OCI-LY7 (cell line): ENCODE data around the gene SBF2. TPM values are rescaled to one million over a fixed set of nuclear protein-coding genes. Genes with fewer than 3 reads are reported as not detected.
"Not testable (repeated sequence)": the region's sequence is repeated elsewhere in the genome, so short reads cannot be mapped to it uniquely, and the experiment has no call there.

Experiments used
- BruUV-seq: library from RNA; stranded (reverse); fragments of 400-500 nt; replicated peaks from 2 replicates; lab custom pipeline; 2021; lab: Mats Ljungman, UMichigan
- CTCF ChIA-PET: fragments of 300-600 bp; sonication (Branson Sonifier 250); formaldehyde crosslinking; loops from one replicate; lab custom pipeline; 2022; ENCODE audit warnings: antibody characterized with exemption; ENCODE audit not compliant: unreplicated experiment; lab: Charles Lee
- POLR2A ChIA-PET: fragments of 300-600 bp; sonication (Branson Sonifier 250); formaldehyde crosslinking; loops from one replicate; lab custom pipeline; 2022; ENCODE audit warnings: antibody characterized with exemption; lab: Charles Lee
- DNase-seq: peaks from one replicate; pipeline ENCODE4 v3.0.0-alpha.2; 2015; ENCODE audit warnings: low spot score
- H2AFZ ChIP-seq: fragments of 200-600 bp; sonication (generic), shearing (Covaris generic); 2 replicates; pipeline ENCODE4 v1.6.1; 2014; ENCODE audit warnings: mild to moderate bottlenecking, antibody characterized with exemption, low read length, moderate library complexity
- H3K27ac ChIP-seq: fragments of 200-600 bp; sonication (generic); 2 replicates; pipeline ENCODE4 v1.5.1; 2014; ENCODE audit warnings: mixed run types, low read depth, mild to moderate bottlenecking, moderate library complexity, low read length, inconsistent platforms; ENCODE audit not compliant: poor library complexity, severe bottlenecking
- H3K36me3 ChIP-seq: fragments of 200-600 bp; sonication (generic); 2 replicates; pipeline ENCODE4 v1.6.1; 2014; ENCODE audit warnings: mild to moderate bottlenecking, antibody characterized with exemption, low read length, moderate library complexity, mixed read lengths; ENCODE audit not compliant: insufficient read depth
- H3K4me1 ChIP-seq: fragments of 200-600 bp; sonication (generic); 2 replicates; pipeline ENCODE4 v1.5.1; 2014; ENCODE audit warnings: mild to moderate bottlenecking, low read length; ENCODE audit not compliant: insufficient read depth, poor library complexity, severe bottlenecking
- H3K4me2 ChIP-seq: fragments of 200-600 bp; sonication (generic); 2 replicates; pipeline ENCODE4 v1.6.1; 2014; ENCODE audit warnings: mild to moderate bottlenecking, low read length
- H3K4me3 ChIP-seq: fragments of 200-600 bp; sonication (generic); 2 replicates; pipeline ENCODE4 v1.5.1; 2014; ENCODE audit warnings: mild to moderate bottlenecking, low read depth, low read length; ENCODE audit not compliant: poor library complexity, severe bottlenecking
- H3K79me2 ChIP-seq: fragments of 200-600 bp; sonication (generic); 2 replicates; pipeline ENCODE4 v1.6.1; 2016; ENCODE audit warnings: low read depth, mild to moderate bottlenecking, low read length, moderate library complexity, mixed read lengths; ENCODE audit not compliant: insufficient read depth
- H3K9me2 ChIP-seq: fragments of 200-600 bp; sonication (generic); 2 replicates; pipeline ENCODE4 v1.6.1; 2016; ENCODE audit warnings: mild to moderate bottlenecking, low read length, mixed read lengths; ENCODE audit not compliant: insufficient read depth
- H3K9me3 ChIP-seq: fragments of 200-600 bp; sonication (generic); 2 replicates; pipeline ENCODE4 v1.6.1; 2014; ENCODE audit warnings: mild to moderate bottlenecking, mixed run types, low read length, mixed read lengths
- H4K20me1 ChIP-seq: fragments of 200-600 bp; sonication (generic); 2 replicates; pipeline ENCODE4 v1.6.1; 2014; ENCODE audit warnings: mild to moderate bottlenecking, antibody characterized with exemption, low read length, moderate library complexity, mixed read lengths; ENCODE audit not compliant: insufficient read depth
- EZH2phosphoT487 ChIP-seq: fragments of 200-600 bp; sonication (generic); IDR thresholded peaks from 2 replicates; pipeline ENCODE4 v1.6.1; 2018; ENCODE audit warnings: low read depth, borderline replicate concordance, mild to moderate bottlenecking, mixed run types, antibody characterized with exemption, low read length, moderate library complexity, mixed read lengths
- intact Hi-C: fragments of 100-400 bp; cut with micrococcal nuclease; formaldehyde crosslinking; loops from one replicate; pipeline ENCODE4 v1.10.0; 2022; ENCODE audit not compliant: unreplicated experiment
- total RNA-seq, 2 experiments: library from RNA; depleted of rRNA in 1 of 2; stranded (reverse); fragments of >200 nt in 1 of 2; shearing (Covaris generic) in 1 of 2; gene quantifications; 2 replicates each; pipeline ENCODE4 v1.2.3, GENCODE V29; 2014 to 2022
- TF ChIP-seq, protein P1 (sequence below): fragments of 200-600 bp; sonication (generic); conservative IDR thresholded peaks from 2 replicates; pipeline ENCODE4 v1.5.1; 2014; ENCODE audit warnings: mild to moderate bottlenecking, antibody characterized with exemption, low read length, moderate library complexity, mixed read lengths

Gene SBF2
- total RNA-seq, 2 experiments from 2014 or later = 12.9 to 14.3 TPM

DNA sequence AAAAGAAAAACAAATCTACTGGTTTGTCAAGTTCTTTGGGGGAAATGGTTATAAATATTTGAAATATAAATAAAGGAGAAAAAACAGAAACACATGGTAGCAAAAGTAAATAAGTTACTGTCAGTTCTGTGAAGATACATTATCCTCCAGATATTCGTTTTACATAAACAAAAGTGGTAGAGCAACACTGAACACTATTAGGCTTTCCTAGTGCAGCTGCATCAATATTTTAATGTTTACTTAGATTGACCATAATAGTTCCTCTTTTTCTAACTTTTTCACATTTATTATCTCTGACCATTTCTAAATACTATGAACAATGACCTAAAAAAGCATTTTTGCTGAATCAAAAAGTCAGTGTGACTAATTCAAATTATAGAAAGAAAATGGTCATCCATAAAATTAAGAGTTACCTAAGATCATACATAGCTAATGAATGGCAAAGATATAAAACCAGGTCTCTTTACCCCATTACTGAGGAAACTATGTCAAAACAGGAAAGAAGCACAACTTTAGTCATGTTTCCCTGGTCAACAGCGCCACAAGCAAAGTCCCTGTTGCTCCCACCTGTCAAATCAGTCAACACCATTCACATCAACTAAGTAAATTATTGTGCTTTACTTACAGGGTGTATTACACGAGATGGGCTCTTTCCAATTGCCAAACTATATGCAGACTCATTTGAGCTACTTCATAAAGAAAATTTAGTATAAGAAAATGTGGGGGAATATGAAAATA is 38.5 kb downstream of the SBF2 start:
- no peaks in the 10 kb centered on the region for H3K9me3 ChIP-seq
- no peaks in the 10 kb centered on the region for H3K79me2 ChIP-seq
- ChIA-PET POLR2A (interaction anchor here (0.9 kb wide), 1 partner anchor 15 kb away, joined by 3 read pairs; no protein-coding TSS in a partner anchor), CTCF (no interaction called here)
- no peak overlapping the region for H3K4me2 ChIP-seq
- H3K27ac ChIP-seq = no peak overlapping the region
- TF ChIP-seq, protein P1, sequence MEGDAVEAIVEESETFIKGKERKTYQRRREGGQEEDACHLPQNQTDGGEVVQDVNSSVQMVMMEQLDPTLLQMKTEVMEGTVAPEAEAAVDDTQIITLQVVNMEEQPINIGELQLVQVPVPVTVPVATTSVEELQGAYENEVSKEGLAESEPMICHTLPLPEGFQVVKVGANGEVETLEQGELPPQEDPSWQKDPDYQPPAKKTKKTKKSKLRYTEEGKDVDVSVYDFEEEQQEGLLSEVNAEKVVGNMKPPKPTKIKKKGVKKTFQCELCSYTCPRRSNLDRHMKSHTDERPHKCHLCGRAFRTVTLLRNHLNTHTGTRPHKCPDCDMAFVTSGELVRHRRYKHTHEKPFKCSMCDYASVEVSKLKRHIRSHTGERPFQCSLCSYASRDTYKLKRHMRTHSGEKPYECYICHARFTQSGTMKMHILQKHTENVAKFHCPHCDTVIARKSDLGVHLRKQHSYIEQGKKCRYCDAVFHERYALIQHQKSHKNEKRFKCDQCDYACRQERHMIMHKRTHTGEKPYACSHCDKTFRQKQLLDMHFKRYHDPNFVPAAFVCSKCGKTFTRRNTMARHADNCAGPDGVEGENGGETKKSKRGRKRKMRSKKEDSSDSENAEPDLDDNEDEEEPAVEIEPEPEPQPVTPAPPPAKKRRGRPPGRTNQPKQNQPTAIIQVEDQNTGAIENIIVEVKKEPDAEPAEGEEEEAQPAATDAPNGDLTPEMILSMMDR = no peak
- no peak for TF ChIP-seq EZH2phosphoT487
- H3K9me2 ChIP-seq = no peaks in the 10 kb centered on the region
- H4K20me1 ChIP-seq = no peaks in the 10 kb centered on the region
- BruUV-seq = no TSS peak
- intact Hi-C loops = no loop called here
- no peaks in the 10 kb centered on the region for H3K36me3 ChIP-seq
- no peak overlapping the region for H3K4me3 ChIP-seq
- peaks cover 7% of the 10 kb centered on the region for H3K4me1 ChIP-seq
- DNase-seq = no peak
- H2AFZ ChIP-seq = no peak overlapping the region

DNA sequence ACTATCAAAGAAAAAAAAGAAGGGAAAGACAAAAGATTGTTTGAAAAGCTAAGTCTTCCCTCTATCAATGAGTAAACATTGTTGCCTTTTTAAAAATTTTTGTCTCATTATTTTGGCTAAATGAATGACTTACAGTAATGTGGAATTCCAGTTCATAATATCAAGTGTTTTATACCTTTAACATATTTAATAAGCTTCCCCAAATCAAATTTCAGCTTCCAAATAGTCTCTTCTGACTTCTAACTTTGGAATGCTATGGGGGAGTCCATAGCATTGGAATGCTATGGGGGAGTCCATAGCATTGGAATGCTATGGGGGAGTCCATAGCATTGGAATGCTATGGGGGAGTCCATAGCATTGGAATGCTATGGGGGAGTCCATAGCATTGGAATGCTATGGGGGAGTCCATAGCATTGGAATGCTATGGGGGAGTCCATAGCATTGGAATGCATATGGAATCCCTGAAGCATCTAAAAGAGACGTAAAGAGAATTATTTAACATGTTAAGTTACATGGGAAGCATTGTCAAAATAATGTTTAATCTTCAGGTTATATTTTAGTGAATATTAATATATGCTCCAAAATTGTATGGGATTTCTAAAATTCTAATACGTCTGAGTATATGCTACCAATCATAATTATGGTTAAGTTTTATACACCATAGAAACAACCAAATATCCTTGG is 44.4 kb downstream of the SBF2 start:
- H3K4me1 ChIP-seq, H2AFZ ChIP-seq, H4K20me1 ChIP-seq, H3K9me3 ChIP-seq, H3K27ac ChIP-seq, H3K36me3 ChIP-seq, H3K4me3 ChIP-seq, intact Hi-C loops, DNase-seq, H3K4me2 ChIP-seq, CTCF ChIA-PET, H3K9me2 ChIP-seq, H3K79me2 ChIP-seq, BruUV-seq: not testable (repeated sequence)
- POLR2A ChIA-PET = interaction anchor here (1.2 kb wide), 1 partner anchor 51 kb away, joined by 3 read pairs; no protein-coding TSS in a partner anchor

DNA sequence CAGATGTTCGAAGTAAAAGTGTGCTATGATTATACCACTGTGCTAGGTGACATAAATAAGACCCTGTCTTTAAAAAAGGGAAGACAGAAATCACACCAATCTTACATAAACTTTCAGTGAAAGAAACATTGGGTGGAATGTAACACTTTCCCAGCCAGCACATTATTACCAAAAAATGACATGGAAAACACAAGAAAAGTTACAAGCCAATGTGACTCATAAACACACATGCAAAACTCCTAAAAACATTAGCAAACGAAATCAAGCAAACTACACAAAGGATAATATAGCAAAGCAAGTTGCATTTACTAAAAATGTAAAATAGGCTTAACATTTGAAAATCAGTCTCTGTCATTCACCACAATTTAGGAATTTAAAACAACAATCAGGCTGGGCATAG is 47.0 kb downstream of the SBF2 start:
- Histone ChIP-seq H3K36me3 (no peaks in the 10 kb centered on the region), H3K9me2 (no peaks in the 10 kb centered on the region), H3K4me1 (no peaks in the 10 kb centered on the region), H3K27ac (no peak overlapping the region), H2AFZ (no peak overlapping the region), H3K4me2 (no peak overlapping the region), H3K9me3 (no peaks in the 10 kb centered on the region; the same call in 1 of the 2 replicates), H3K79me2 (no peaks in the 10 kb centered on the region), H4K20me1 (no peaks in the 10 kb centered on the region), H3K4me3 (no peak overlapping the region)
- intact Hi-C loops = no loop called here
- CTCF ChIA-PET = no interaction called here
- no peak for TF ChIP-seq EZH2phosphoT487
- TF ChIP-seq, protein P1 = no peak
- no peak for DNase-seq
- no TSS peak for BruUV-seq
- POLR2A ChIA-PET = no interaction called here
